ENCODE data around the gene AKT1S1. TPM values are rescaled to one million over a fixed set of nuclear protein-coding genes. Genes with fewer than 3 reads are reported as not detected.

The AKT1S1 gene
- total and polyA plus RNA-seq, 2 of the 13 experiments (the other 11 are each of a cell fraction or from before 2014, with no cell fraction given): 13.5 to 27.8 TPM

GRCh38 chr19:49866933-49867782 lies 10.0 kb downstream of the AKT1S1 start, which contains the start of gene PNKP (continued):
- no peak for TF ChIP-seq FOXP4 (CRISPR knock-in tag; IDR thresholded peaks at IDR 0.05)
- TF ChIP-seq SNAPC2 (CRISPR knock-in tag; IDR thresholded peaks at IDR 0.05): no peak
- TF ChIP-seq SAP130 (CRISPR knock-in tag; IDR thresholded peaks at IDR 0.05; ENCODE audit: low read depth): peak; percentile 97
- TF ChIP-seq ZNF281 (CRISPR knock-in tag; IDR thresholded peaks at IDR 0.05; ENCODE audit: borderline replicate concordance): peak; percentile 59; the same call in 1 of the 2 replicates
- TF ChIP-seq ZNF260 (CRISPR knock-in tag; IDR thresholded peaks at IDR 0.05; ENCODE audit: borderline replicate concordance, low read depth): no peak
- TF ChIP-seq FOSL2 (CRISPR knock-in tag; IDR thresholded peaks at IDR 0.05): peak; percentile 48; the same call in 1 of the 2 replicates
- no peak for TF ChIP-seq ZNF121 (CRISPR knock-in tag; IDR thresholded peaks at IDR 0.05)
- peak; percentile 42; the same call in 1 of the 2 replicates for TF ChIP-seq NR2F2 (IDR thresholded peaks at IDR 0.05; ENCODE audit: borderline replicate concordance, low read depth)
- no peak for TF ChIP-seq ADNP (CRISPR knock-in tag; IDR thresholded peaks at IDR 0.05)
- peak; percentile 97 for TF ChIP-seq GABPB1 (CRISPR knock-in tag; IDR thresholded peaks at IDR 0.05)
- no peak for TF ChIP-seq HNF1A (IDR thresholded peaks at IDR 0.05; ENCODE audit: low read depth)
- TF ChIP-seq HNF1A (CRISPR knock-in tag; IDR thresholded peaks at IDR 0.05; ENCODE audit: borderline replicate concordance): peak; percentile 60; the same call in 1 of the 2 replicates
- TF ChIP-seq ZNF468 (CRISPR knock-in tag; IDR thresholded peaks at IDR 0.05): no peak
- TF ChIP-seq TARDBP (CRISPR knock-in tag; IDR thresholded peaks at IDR 0.05): peak; percentile 62
- peak; percentile 86 for TF ChIP-seq ZNF839 (CRISPR knock-in tag; IDR thresholded peaks at IDR 0.05; ENCODE audit: borderline replicate concordance)
- no peak; the same call in 1 of the 2 replicates for TF ChIP-seq MLX (CRISPR knock-in tag; IDR thresholded peaks at IDR 0.05)
- TF ChIP-seq CC2D1A (CRISPR knock-in tag; IDR thresholded peaks at IDR 0.05): no peak
- 0 out of 2 replicates have a peak, but pooled peaks have one; percentile 70 for TF ChIP-seq ZNF577 (CRISPR knock-in tag; IDR thresholded peaks at IDR 0.05; ENCODE audit: borderline replicate concordance, low read depth)
